MM.1S (cell line): ENCODE results near the gene CHCT1.

ENCODE experiments used
- DNase-seq: peaks from one replicate; pipeline ENCODE4 v3.0.0-alpha.2; 2015
- H2AFZ ChIP-seq: fragments of 300-600 bp; sonication (generic); 2 replicates; pipeline ENCODE4 v1.6.0; 2016; ENCODE audit warnings: antibody characterized with exemption, low read length
- H3F3A ChIP-seq: fragments of 300-600 bp; sonication (generic); 2 replicates; pipeline ENCODE4 v1.6.1; 2016; ENCODE audit warnings: mild to moderate bottlenecking, antibody characterized with exemption, low read length, moderate library complexity, mixed read lengths; ENCODE audit not compliant: insufficient read depth
- H3K27ac ChIP-seq: fragments of 300-600 bp; sonication (generic); 2 replicates; pipeline ENCODE4 v1.5.1; 2016; ENCODE audit warnings: mild to moderate bottlenecking, low read length
- H3K27me3 ChIP-seq: fragments of 300-600 bp; sonication (generic); replicated peaks from 2 replicates; pipeline ENCODE4 v1.6.0; 2016; ENCODE audit warnings: low read length; ENCODE audit not compliant: insufficient read depth
- H3K36me3 ChIP-seq: fragments of 300-600 bp; sonication (generic); replicated peaks from 2 replicates; pipeline ENCODE4 v1.6.1; 2016; ENCODE audit warnings: mild to moderate bottlenecking, low read length, mixed read lengths; ENCODE audit not compliant: insufficient read depth
- H3K4me1 ChIP-seq: fragments of 300-600 bp; sonication (generic); 2 replicates; pipeline ENCODE4 v1.6.1; 2016; ENCODE audit warnings: low read length, mixed read lengths
- H3K4me2 ChIP-seq: fragments of 300-600 bp; sonication (generic); 2 replicates; pipeline ENCODE4 v1.6.0; 2016; ENCODE audit warnings: low read depth, low read length
- H3K4me3 ChIP-seq: fragments of 300-600 bp; sonication (generic); 2 replicates; pipeline ENCODE4 v1.5.1; 2016; ENCODE audit warnings: low read length, mixed read lengths
- H3K79me2 ChIP-seq: fragments of 300-600 bp; sonication (generic); 2 replicates; pipeline ENCODE4 v1.6.1; 2016; ENCODE audit warnings: mixed run types, low read length, mixed read lengths
- H3K9ac ChIP-seq: fragments of 300-600 bp; sonication (generic); 2 replicates; pipeline ENCODE4 v1.6.1; 2016; ENCODE audit warnings: low read length, mixed read lengths
- H3K9me2 ChIP-seq: fragments of 300-600 bp; sonication (generic); replicated peaks from 2 replicates; pipeline ENCODE4 v1.6.1; 2016; ENCODE audit warnings: mild to moderate bottlenecking, low read length, mixed read lengths; ENCODE audit not compliant: insufficient read depth
- H3K9me3 ChIP-seq: fragments of 300-600 bp; sonication (generic); replicated peaks from 2 replicates; pipeline ENCODE4 v1.6.1; 2016; ENCODE audit warnings: mild to moderate bottlenecking, low read length, mixed read lengths; ENCODE audit not compliant: insufficient read depth
- H4K20me1 ChIP-seq: fragments of 300-600 bp; sonication (generic); 2 replicates; pipeline ENCODE4 v1.6.1; 2016; ENCODE audit warnings: mild to moderate bottlenecking, low read length, moderate library complexity, mixed read lengths; ENCODE audit not compliant: insufficient read depth
- EZH2 ChIP-seq: fragments of 300-600 bp; sonication (generic); optimal IDR thresholded peaks from 2 replicates; pipeline ENCODE3; 2017; ENCODE audit warnings: low read depth, mild to moderate bottlenecking, antibody characterized with exemption, low read length, mixed read lengths
- EZH2phosphoT487 ChIP-seq: fragments of 300-600 bp; sonication (generic); IDR thresholded peaks from 2 replicates; pipeline ENCODE4 v1.6.1; 2018; ENCODE audit warnings: antibody characterized with exemption, low read length
- TF ChIP-seq, protein P1 (sequence below): fragments of 300-600 bp; sonication (generic); IDR thresholded peaks from 2 replicates; pipeline ENCODE4 v1.5.1; 2016; ENCODE audit warnings: antibody characterized with exemption, low read length, mixed read lengths

The CHCT1 gene

DNA sequence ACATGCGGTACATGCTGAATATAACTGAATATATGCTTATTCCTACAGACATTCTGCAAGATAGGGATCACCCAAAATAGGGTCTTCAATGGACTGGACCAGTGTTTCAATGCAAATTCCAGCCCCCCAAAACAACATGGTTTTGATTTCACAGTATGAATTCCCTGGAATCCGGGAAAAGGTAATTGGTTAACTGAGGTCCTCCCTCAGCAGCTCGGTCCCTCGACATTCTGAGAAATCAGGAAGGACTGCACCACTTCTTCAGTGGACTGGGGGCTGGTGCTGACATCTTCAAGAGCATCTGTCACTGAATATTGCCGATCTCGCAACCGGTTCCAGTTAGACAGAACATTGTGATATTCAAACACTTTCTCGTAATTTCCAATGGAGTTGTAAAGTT is 25.1 kb downstream of the CHCT1 start:
- Histone ChIP-seq H3F3A (no peaks in the 10 kb centered on the region), H4K20me1 (no peaks in the 10 kb centered on the region), H3K9me3 (no peaks in the 10 kb centered on the region), H3K9me2 (no peaks in the 10 kb centered on the region), H3K79me2 (no peaks in the 10 kb centered on the region), H3K4me3 (no peak overlapping the region), H3K27me3 (no peaks in the 10 kb centered on the region), H3K4me2 (no peak overlapping the region), H2AFZ (no peak overlapping the region), H3K36me3 (0 out of 2 replicates have a peak, but pooled peaks cover 5% of the 10 kb centered on the region), H3K27ac (no peak overlapping the region), H3K4me1 (no peaks in the 10 kb centered on the region), H3K9ac (no peak overlapping the region)
- DNase-seq, result no peak
- TF ChIP-seq EZH2phosphoT487 (no peak), EZH2 (no peak)
- TF ChIP-seq, protein P1, sequence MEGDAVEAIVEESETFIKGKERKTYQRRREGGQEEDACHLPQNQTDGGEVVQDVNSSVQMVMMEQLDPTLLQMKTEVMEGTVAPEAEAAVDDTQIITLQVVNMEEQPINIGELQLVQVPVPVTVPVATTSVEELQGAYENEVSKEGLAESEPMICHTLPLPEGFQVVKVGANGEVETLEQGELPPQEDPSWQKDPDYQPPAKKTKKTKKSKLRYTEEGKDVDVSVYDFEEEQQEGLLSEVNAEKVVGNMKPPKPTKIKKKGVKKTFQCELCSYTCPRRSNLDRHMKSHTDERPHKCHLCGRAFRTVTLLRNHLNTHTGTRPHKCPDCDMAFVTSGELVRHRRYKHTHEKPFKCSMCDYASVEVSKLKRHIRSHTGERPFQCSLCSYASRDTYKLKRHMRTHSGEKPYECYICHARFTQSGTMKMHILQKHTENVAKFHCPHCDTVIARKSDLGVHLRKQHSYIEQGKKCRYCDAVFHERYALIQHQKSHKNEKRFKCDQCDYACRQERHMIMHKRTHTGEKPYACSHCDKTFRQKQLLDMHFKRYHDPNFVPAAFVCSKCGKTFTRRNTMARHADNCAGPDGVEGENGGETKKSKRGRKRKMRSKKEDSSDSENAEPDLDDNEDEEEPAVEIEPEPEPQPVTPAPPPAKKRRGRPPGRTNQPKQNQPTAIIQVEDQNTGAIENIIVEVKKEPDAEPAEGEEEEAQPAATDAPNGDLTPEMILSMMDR, result no peak

DNA sequence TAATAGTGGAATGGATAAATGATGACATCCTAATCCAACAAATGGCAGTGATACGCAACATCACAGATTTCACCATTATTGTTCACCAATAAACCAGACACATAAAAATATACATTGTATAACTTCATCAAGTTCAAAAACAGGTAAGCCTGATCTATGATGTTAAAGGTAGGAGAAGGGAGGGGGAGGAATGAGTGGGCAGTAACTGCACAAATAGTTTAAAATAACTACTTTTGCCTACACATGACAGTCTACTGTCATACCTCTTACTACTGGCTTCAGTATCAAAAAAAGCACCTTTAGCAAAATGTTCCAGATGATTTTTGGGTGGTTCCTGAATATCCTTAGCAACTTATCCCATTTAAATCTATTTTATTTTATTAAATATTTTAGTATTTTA is 28.8 kb downstream of the CHCT1 start:
- TF ChIP-seq, protein P1, result no peak
- TF ChIP-seq EZH2phosphoT487 (no peak), EZH2 (no peak)
- H3F3A ChIP-seq, result peaks cover 2% of the 10 kb centered on the region
- no peak overlapping the region for H3K4me2 ChIP-seq
- H3K9me2 ChIP-seq, result no peaks in the 10 kb centered on the region
- no peaks in the 10 kb centered on the region for H3K9me3 ChIP-seq
- H3K4me3 ChIP-seq, result no peak overlapping the region
- H4K20me1 ChIP-seq, result no peaks in the 10 kb centered on the region
- H3K79me2 ChIP-seq, result no peaks in the 10 kb centered on the region
- DNase-seq, result no peak
- H3K9ac ChIP-seq, result no peak overlapping the region
- H3K27me3 ChIP-seq, result no peaks in the 10 kb centered on the region
- H3K36me3 ChIP-seq, result peaks cover 2% of the 10 kb centered on the region; the same call in 1 of the 2 replicates
- no peak overlapping the region for H3K27ac ChIP-seq
- no peak overlapping the region for H2AFZ ChIP-seq
- H3K4me1 ChIP-seq, result peaks cover 3% of the 10 kb centered on the region; the same call in 1 of the 2 replicates

DNA sequence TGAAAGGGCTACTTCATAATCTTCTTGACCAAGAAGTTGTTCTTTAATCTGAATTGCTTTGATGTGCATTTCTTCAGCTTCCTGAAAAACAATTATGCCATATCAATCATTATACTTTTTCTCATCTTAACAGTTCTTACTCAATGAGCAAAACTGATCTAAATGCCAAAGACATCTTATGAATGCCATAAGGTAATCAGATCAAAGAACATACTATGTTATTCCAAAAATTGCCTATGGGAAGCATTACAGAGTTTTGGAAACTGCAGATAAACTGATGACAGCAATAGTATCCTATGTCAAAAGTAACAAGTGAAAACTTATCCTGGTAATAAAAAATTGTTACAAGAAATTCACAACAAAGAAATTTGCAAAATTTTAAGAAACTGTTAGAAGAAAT is 29.7 kb downstream of the CHCT1 start:
- no peak for DNase-seq
- H3K4me2 ChIP-seq, result no peak overlapping the region
- H3K4me1 ChIP-seq, result peaks cover 3% of the 10 kb centered on the region; the same call in 1 of the 2 replicates
- TF ChIP-seq, protein P1, result no peak
- TF ChIP-seq EZH2phosphoT487, result no peak
- TF ChIP-seq EZH2, result no peak
- H3F3A ChIP-seq, result peaks cover 4% of the 10 kb centered on the region
- H3K27me3 ChIP-seq, result no peaks in the 10 kb centered on the region
- no peak overlapping the region for H3K9ac ChIP-seq
- no peaks in the 10 kb centered on the region for H3K9me3 ChIP-seq
- no peak overlapping the region for H2AFZ ChIP-seq
- H3K27ac ChIP-seq, result no peak overlapping the region
- H4K20me1 ChIP-seq, result no peaks in the 10 kb centered on the region
- H3K4me3 ChIP-seq, result no peak overlapping the region
- peaks cover under 1% of the 10 kb centered on the region; the same call in 1 of the 2 replicates for H3K36me3 ChIP-seq
- no peaks in the 10 kb centered on the region for H3K9me2 ChIP-seq
- no peaks in the 10 kb centered on the region for H3K79me2 ChIP-seq
